GM19467 (cell line): ENCODE measurements around the gene SNRPD2.
"Not testable (repeated sequence)": the region's sequence is repeated elsewhere in the genome, so short reads cannot be mapped to it uniquely, and the experiment has no call there.

Source experiments
- ATAC-seq: cut with Tn5 transposase; IDR thresholded peaks from one replicate; pipeline ENCODE4 v1.9.1; 2021; ENCODE audit warnings: mild to moderate bottlenecking, moderate library complexity; ENCODE audit not compliant: unreplicated experiment

Gene SNRPD2

DNA sequence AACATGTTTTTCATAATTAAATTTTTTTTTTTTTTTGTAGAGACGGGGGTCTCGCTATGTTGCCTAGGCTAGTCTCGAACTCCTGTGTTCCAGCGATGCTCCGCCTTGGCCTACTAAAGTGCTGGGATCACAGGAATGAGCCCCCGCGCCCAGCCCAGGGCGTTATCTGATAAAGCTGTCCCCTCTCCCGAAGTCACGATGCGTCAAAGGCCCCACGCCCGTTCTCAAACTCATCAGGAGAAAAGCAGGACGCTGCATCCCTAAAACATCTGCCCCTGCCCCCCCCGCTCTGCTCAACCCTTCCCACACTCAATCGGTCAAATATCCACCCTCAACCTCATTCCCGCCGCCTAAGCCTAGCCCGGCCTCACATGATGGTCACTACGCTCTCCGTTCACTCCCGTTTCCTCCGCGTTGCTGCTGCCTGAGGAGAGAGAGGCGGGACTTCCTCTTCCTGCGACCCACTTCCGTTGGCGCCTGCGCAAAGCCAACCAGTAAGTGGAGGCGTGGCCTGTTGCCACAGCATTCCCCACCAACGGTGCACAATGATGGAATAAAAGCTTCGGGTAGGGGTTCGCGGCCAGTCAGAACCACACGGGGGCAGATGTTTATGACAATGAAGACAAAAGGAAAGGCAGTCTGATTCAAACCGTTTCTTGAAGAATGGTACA is at the start of gene SNRPD2:
SNRPD2 (minus strand) TSS at position 438 of the 671 bp plus-strand sequence; CDS start at position 373, 65 bp downstream.
- ATAC-seq, result peak; percentile 43

DNA sequence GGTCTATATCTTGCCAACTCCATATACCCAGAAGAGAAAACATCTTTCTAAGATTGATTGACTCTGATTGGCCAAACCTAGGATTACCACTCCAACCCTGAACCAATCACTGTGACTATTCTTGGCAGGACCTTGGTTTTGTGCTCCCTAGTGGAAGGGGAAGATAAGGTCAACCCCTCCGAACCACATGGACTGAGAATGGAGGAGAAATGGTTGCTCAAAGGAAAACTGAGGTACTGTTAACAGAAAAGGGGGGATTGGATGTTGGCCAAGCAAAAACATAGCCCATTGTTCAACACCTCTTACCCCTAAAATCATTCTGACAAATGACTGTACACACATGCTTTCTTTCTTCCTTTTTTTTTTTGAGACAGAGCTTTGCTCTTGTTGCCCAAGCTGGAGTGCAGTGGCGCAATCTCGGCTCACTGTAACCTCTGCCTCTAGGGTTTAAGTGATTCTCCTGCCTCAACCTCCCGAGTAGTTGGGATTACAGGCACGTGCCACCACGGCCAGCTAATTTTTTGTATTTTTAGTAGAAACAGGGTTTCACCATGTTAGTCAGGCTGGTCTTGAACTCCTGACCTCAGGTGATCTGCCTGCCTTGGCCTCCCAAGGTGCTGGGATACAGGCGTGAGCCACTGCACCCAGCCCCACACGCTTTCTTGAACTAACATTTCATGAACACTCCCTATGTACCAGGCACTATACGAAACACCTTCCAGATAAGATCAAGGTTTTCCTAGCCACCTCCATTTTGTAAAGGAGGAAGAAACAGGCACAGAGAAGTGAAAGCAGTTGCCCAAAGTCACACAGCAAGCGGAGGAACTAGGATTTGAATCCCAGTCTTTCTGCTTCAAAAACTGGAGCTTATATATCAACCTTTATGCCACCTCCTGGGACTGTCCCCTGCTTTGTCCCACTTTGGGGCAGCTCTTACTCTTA is 48.0 kb upstream of the SNRPD2 start:
- no peak for ATAC-seq

DNA sequence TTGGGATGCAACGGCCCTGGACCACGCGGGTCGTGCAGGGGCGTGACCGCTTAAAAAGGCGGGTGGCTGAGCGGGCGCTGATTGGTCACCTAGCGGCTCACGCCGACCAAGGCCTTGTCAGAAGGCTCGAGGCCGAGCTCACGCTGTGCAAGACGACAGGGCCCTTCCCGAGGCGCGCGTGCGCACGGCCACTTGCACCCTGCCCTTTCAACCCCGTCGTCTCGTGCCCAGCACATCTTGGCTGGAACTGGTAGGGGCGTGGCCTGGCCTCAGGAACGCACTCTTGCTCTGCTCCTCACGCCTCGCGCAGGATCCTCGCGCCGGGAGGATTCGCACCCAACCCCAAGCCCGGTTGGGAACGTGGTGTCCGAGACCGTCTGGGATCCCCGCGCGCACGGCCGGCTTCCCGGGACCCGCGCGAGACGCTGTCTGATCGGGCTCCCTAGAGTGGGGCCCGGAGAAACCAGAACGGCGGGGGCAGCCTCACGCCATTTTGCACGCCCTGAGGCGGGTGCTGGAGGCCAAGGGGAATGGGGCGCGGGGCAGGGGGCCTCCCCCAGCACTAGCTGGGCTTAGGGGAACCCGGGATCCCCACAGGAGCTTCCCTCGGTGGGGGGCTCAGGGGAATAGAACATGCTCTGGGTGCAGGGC is 41.5 kb upstream of the SNRPD2 start, which contains the start of gene MEIOSIN:
MEIOSIN (plus strand) TSS at position 280 of the 651 bp plus-strand sequence. CDS start 1,938 bp downstream, outside the sequence.
- ATAC-seq, result no peak

DNA sequence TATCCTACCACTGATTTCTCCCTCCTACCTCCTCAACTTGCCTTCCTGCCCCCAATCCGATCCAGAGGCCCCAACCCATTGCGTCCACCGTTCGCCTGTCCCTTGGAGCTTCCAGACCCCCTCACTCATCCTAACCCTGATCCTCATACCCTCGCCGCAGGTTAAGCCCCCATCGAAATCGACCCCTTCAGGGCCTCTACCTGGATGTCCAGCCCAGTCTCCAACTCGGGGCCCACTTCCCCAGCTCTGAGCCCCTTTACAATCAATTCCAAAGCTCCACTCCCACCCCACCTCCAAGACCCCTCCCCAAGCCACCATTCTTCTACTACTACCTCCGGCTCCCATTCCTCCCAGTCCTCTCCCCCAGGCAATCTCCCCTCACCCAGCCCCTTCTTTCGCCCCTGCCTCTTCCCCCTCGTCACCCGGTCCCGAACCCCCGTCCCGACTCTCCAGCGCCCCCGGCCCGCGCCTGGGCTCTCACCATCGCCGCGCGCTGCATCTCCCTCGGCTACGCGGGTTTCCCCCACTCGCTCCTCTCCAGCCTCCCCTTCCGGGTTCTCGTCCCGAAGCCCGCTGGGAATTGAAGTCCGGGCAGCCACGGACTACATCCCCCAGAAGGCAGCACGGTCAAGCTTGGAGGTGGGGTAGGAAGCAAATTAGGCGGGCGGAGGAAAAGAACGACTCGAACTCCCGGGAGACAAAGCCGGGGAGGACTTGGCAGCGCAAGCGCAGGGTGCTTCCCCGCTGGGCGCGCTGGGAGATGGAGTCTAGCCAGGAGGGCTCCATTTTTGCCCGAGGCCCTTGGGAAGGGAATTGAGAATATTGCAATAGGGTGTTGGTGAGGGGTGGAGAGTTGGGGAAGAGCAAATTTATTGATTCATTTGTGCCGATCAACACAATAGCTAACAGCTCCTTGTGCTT is 38.9 kb upstream of the SNRPD2 start, which contains the start of gene FBXO46:
FBXO46 (minus strand) TSS at position 529 of the 921 bp plus-strand sequence. CDS start 17,401 bp downstream, outside the sequence.
- peak; percentile 91 for ATAC-seq

DNA sequence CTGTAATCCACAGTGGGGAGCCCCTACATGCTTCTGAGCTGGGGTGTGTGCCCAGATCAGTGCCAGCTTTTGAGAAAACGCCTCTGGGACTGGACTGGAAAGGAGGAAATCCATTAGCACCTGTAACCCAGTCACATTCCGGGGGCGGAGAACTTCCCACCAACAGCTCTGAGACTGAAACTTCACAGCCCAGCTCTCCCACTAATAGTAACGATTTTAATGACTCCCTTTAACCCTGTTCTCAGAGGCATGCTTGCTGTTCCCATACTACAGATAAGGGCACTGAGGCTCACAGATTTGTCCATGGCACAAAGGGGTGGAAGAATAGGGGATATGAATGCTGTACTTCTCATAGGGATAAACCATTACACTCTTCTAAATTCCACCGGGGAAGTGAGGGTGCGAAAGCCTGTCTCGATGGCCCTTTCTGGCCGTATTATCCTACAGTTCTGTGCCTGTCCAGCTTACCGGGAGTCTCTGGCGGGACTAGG is 38.1 kb upstream of the SNRPD2 start:
- ATAC-seq, result no peak

DNA sequence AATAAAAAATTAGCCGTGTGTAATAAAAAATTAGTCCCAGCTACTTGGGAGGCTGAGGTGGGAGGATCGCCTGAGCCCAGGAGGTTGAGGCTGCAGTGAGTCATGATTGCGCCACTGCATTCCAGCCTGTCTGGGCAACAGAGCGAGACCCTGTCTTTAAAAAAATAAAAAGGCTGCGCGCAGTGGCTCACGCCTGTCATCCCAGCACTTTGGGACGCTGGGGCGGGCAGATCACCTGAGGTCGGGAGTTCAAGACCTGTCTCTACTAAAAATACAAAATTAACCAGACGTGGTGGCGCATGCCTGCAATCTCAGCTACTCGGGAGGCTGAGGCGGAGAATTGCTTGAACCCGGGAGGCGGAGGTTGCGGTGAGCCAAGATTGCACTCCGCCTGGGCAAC is 36.9 kb upstream of the SNRPD2 start:
- ATAC-seq, result not testable (repeated sequence)

DNA sequence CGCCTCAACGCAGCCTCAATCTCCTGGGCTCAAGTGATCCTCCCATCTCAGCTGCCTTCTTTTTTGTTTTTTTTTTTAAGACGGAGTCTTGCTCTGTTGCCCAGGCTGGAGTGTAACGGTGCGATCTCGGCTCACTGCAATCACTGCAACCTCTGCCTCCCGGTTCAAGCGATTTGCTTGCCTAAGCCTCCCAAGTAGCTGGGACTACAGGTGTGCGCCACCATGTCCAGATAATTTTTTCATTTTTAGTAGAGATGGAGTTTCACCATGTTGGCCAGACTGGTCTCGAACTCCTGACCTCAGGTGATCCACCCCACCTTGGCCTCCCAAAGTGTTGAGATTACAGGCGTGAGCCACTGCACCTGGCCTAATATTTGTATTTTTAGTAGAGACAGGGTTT is 28.3 kb upstream of the SNRPD2 start:
- not testable (repeated sequence) for ATAC-seq

DNA sequence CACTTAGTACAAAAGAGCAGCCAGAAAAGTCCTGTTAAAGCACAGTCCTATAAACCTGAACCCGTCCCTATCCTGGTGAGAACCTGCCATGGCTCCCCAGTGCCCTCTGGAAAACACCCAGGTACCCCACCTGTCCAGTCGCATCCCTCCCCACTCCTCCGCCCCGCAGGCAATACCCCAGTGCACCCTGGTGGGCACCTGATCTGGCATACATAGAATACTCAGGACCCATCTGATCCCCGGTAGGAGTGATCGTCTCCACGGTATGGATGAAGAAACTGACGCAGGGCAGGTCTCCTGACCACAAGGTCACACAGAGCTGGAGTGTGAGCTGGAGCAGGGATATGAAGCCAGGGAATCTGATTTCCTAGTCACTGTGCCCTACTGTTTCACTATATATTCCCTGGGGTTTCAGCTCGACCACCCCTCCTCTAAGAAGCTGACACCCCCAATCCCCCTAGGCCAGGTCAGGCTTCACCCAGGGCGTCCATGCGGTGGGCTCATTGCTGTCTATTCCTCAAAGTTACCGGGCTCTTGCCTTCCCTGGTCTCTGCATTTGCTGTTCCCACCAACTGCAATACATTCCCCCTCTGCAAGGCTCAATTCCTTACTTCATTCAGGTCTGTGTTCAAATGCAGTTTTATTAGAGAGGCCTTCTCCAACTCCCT is 26.4 kb upstream of the SNRPD2 start:
- no peak for ATAC-seq

DNA sequence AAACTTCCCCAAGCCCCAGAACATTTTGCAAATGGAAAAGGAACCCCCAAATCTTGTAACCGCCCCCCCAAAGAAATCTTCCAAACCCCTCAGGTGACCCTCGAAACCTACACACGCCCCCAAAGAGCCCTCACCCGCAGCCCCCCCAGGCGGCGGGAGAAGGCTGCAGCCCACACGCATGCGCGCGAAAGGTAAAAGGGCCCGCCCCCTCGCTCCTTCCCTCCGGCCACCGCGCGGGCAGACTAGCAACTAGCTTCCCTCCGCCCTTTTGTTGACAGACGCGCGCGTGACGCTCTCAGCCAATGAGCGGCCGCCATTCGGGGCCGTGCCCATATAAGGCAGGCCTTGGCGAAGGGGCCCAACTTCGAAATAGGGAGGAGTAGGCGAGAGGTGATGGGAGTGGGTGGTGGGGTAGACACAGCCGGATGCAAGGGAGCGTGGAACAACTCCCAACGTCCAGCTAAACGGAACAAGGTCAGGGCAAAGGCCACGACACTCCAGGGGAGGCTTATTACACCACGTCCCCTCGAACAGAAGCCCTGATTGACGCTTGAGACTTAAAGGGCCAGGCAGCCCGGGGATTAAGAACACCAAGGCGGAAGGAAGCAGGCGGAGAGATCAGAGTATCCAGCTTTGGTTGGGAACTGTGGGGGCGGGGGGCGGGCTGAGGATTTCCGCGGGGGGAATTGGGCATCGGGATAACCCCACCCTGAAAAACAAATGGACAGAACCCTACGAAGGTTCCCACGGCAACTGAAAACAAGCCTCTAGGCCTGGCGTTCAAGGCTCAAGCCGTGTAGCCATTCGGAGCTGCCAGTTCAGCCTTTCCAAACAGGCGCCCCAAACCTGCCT is 25.6 kb upstream of the SNRPD2 start:
- ATAC-seq, result peak; percentile 92

DNA sequence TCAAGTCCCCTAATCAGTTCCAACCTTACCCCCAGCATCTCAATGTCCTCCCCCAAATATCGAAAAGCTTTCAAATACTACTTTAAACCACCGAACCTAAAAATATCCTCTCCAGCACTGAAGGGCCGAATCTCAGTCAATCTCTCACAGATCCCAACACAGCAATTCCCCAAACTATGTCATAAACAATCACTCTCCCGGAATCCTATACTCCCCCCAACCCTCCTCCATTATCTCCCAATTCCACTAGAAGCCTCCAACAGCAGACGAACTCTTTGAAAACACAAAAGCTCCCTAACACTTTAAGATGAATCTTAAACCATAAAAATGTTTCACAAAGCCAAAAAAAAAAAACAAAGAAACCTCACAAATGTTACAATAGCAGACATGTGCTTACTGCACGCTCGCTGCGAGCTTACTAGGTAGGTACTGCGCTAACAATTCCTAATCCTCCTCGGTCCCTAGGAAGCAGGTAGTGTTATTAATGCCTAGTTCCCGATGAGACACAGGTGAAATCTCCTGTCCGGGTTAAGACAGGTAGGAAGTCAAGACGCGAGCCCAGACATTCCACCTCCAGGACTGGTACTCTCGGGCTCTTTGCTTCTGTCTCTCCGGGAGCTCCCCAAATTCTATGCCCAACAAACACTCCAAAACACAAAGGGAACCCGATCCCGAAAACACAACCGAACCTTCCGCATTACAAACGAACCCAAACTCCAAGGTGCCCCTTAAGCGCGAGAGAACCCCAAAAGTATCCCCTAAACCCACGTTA is 24.8 kb upstream of the SNRPD2 start:
- no peak for ATAC-seq

DNA sequence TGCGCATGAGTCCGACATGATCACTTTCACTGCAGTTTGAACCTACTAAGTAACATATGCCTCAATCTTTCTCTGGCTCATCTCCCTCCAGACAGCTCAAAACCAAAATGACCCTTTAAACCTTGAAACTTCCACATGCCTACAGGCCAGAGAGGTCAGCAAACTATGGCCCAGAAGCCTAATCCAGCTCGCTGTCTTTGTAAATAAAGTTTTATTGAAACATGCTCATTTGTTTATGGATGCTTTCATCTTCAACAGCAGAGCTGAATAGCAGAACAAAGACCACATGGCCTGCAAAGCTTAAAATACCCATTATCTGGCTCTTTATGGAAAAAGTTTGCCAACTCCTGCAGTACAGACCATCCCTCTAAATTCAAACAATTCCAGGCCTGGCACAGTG is 23.4 kb upstream of the SNRPD2 start:
- no peak for ATAC-seq

DNA sequence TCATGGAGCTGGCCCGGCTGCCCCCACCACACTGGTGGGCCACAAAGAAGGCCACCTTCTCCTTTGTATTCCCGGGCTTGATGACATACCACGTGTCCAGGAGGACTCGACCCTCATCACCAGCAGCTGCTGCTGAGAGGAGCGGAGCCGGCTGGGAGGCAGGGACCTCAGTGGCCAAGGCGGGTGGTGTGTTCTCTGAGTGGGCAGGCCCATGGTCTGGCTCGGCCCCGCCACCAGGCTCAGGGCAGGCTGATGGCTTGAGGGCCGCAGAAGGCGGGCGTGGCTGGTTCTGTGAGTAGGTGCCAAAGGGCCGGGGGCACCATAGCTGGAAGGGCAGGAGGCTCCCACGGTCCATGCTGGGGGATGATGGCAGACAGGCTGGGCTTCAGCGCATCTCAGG is 21.4 kb upstream of the SNRPD2 start:
- no peak for ATAC-seq

DNA sequence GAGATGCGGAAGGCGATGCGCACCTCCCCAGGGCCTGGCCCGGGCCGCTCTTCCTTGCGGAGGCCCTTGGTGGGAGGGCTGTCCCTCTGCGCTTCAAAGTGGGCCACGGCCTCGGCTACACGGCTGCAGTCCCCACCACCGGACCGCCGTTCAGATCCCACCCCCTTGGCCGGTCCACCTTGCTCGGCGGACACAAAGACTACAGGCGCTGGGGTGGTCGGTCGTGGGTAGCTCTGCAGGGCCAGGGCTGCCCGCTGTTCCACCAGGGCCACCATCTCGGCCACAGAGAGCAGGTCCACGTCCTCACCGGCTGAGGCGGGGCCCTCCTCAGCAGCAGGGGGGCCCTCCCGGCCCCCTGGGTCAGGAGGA is 20.9 kb upstream of the SNRPD2 start:
- ATAC-seq, result no peak

DNA sequence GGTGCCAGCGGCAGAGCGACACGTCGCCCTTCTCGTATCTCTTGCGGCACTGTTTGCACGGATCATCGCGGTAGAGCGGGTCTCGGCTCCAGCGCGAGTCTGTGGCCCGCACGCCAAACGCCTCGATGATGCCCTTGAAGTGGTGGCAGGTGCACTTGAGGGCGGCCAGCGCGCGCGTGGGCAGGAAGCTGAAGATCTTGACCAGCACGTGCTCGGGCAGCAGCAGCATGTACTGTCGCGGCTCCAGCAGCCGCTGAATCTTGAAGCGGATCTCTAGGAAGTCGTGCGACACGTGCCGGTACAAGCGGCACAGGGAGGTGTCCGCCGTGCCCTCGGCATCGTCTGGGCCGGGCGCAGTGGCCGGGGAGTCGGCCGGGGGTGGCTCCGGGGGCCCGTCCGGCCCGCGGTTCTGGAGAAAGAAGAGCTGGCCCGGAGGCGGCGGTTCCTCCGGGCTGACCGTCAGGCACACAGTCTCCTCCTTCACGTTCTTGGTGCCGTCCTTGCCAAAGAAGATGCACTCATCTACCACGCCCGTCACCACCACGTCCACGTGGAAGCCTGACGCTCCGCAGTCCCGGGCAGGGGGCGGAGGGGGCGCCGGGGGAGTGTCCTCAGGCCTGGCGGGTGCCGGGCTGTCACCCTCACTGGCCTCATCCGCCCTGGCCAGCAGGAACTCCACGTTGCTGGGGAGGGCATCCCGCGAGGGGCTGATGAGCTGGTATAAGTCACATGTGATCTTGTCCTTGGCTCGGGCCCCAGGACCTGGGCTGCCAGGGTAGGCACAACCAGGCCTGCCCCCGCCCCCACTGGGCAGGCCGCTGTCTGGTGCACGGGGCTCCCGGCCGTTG is 20.3 kb upstream of the SNRPD2 start:
- no peak for ATAC-seq

DNA sequence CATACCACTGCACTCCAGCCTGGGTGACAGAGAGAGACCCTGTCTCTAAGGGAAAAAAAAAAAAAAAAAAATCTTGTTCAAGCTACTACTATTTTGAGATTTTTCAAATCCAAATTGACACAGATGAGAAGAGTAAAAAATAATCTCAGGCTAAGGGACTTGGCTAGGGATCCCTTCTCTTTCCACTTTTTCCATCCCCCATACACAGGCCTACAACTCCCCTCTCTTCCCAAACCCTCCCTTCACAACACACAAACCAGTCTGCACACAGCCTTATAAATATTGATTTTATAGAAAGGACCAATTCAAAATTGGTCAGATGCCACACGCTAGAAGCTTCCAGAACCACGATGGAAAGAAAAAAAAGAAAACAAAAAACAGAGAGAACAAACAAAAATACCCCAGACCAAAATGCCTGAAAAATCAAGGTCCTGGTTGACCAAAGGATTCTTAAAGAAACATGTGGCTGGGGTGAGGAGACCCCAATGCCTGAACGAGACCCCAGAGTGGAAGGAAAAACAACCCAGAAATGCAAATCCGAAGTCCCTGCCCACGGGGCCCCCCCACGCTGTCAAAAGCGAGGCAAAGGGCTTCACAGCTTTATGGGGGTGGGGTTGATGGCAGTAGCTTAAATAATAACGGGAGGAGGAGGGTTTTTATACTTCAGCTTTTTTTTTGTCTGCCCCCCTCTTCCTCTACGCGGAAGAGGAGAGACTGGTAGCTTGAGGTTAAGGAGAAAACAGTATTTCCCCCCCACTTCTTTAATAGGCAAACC is 18.8 kb upstream of the SNRPD2 start:
- ATAC-seq, result no peak

DNA sequence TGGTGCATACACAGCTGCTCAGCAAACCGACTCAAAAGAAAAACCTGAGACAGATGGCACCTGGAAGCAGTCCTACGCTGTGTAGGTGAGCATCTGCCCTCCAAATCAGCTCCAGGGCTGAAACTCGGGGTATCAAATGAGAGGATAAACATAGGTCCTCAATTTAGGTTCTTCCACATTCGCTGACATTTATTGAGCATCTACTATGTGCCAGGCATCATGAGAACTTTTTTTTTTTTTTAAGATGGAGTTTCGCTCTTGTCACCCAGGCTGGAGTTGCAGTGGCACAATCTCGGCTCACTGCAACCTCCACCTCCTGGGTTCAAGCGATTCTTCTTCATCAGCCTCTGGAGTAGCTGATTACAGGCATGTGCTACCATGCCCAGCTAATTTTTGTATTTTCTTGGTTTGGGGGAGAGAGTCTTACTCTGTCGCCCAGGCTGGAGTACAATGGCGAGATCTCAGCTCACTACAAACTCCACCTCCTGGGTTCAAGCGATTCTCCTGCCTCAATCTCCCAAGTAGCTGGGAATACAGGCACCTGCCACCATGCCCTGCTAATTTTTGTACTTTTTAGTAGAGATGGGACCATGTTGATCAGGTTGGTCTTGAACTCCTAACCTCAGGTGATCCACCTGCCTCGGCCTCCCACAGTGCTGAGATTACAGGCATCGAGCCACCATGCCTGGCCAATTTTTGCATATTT is 14.1 kb upstream of the SNRPD2 start:
- no peak for ATAC-seq
